Spinal cord (tissue), 10 donors: ENCODE measurements around the gene PTK7. TPM values are rescaled to one million over a fixed set of nuclear protein-coding genes. Genes with fewer than 3 reads are reported as not detected.

Source experiments
- DNase-seq, 6 donors: peaks; one replicate each; pipeline versions ENCODE4 v3.0.0 to v3.0.0-alpha.2; 2013 to 2015; ENCODE audit warnings: low spot score in 6 of 6, low read depth in 4 of 6
- H3K27ac ChIP-seq: one replicate; pipeline ENCODE4 v1.5.1; 2013; ENCODE audit warnings: low read depth, low read length, control low read depth
- H3K27me3 ChIP-seq: one replicate; pipeline ENCODE4 v1.6.1; 2013; ENCODE audit warnings: low read length; ENCODE audit not compliant: control insufficient read depth, insufficient read depth
- H3K36me3 ChIP-seq: one replicate; pipeline ENCODE4 v1.6.1; 2013; ENCODE audit warnings: low read length; ENCODE audit not compliant: control insufficient read depth, insufficient read depth
- H3K4me1 ChIP-seq: one replicate; pipeline ENCODE4 v1.6.1; 2013; ENCODE audit warnings: low read length; ENCODE audit not compliant: control insufficient read depth, insufficient read depth
- H3K4me3 ChIP-seq: one replicate; pipeline ENCODE4 v1.5.1; 2013; ENCODE audit warnings: low read depth, low read length, control low read depth
- H3K9me3 ChIP-seq: one replicate; pipeline ENCODE4 v1.6.1; 2013; ENCODE audit warnings: low read length; ENCODE audit not compliant: control insufficient read depth, insufficient read depth
- WGBS: methylation state at CpG from one replicate; pipeline ENCODE4 v1.1.5; 2013; ENCODE audit warnings: missing lambda C conversion rate; ENCODE audit not compliant: insufficient coverage; 5-methylcytosine and 5-hydroxymethylcytosine counted together
- polyA plus RNA-seq, 2 donors: library from polyadenylated mRNA; unstranded; fragments of 120-200 nt; gene quantifications; one replicate each; pipeline ENCODE4 v1.2.1, GENCODE V29; 2013; ENCODE audit not compliant: insufficient read length in 2 of 2
- total RNA-seq, 2 donors: library from RNA; depleted of rRNA in 1 of 2; stranded (reverse); fragments of 120-200 nt in 1 of 2; fragments of >200 nt in 1 of 2; gene quantifications; one replicate each; pipeline versions ENCODE4 v1.2.3 to v1.2.4, GENCODE V29; 2013 to 2014
- donor health status: healthy.

PTK7 gene
- total and polyA plus RNA-seq, 4 donors: 43.7 to 126 (median 75.7) TPM

GRCh38 chr6:43092635-43093034, 16.5 kb downstream of the PTK7 start:
- H3K27me3 ChIP-seq: no peaks in the 10 kb centered on the region
- H3K4me1 ChIP-seq: peaks cover 44% of the 10 kb centered on the region
- DNase-seq: no peak
- no peak overlapping the region for H3K4me3 ChIP-seq
- H3K9me3 ChIP-seq: no peaks in the 10 kb centered on the region
- H3K36me3 ChIP-seq: no peaks in the 10 kb centered on the region
- H3K27ac ChIP-seq: no peak overlapping the region

- no peaks in the 10 kb centered on the region for H3K9me3 ChIP-seq
- H3K36me3 ChIP-seq: no peaks in the 10 kb centered on the region
- peak in 2 of 6 donors; percentile 51 to 60 for DNase-seq
- H3K4me3 ChIP-seq: peak overlapping the region; percentile 16
- H3K27ac ChIP-seq: peak overlapping the region; percentile 73
- no peaks in the 10 kb centered on the region for H3K27me3 ChIP-seq
- WGBS: 38% methylated on average over 7 of the region's 9 CpGs
- H3K4me1 ChIP-seq: peaks cover 44% of the 10 kb centered on the region
Observed at GRCh38 chr6:43093436-43094289, 17.5 kb downstream of the PTK7 start.

GRCh38 chr6:43095939-43096338, 19.8 kb downstream of the PTK7 start:
- H3K27ac ChIP-seq: peak overlapping the region; percentile 70
- H3K36me3 ChIP-seq: no peaks in the 10 kb centered on the region
- H3K4me3 ChIP-seq: no peak overlapping the region
- no peak for DNase-seq
- H3K27me3 ChIP-seq: no peaks in the 10 kb centered on the region
- 39% methylated on average over 7 of the region's 7 CpGs for WGBS
- peaks cover 30% of the 10 kb centered on the region for H3K4me1 ChIP-seq
- no peaks in the 10 kb centered on the region for H3K9me3 ChIP-seq

- no peaks in the 10 kb centered on the region for H3K9me3 ChIP-seq
- H3K27me3 ChIP-seq: no peaks in the 10 kb centered on the region
- H3K4me1 ChIP-seq: peaks cover 26% of the 10 kb centered on the region
- H3K27ac ChIP-seq: peak overlapping the region; percentile 70
- WGBS: 22% methylated on average over 7 of the region's 8 CpGs
- H3K36me3 ChIP-seq: no peaks in the 10 kb centered on the region
- DNase-seq: peak in 2 of 6 donors; percentile 32 to 59
- H3K4me3 ChIP-seq: no peak overlapping the region
Observed at GRCh38 chr6:43096451-43097097, 20.5 kb downstream of the PTK7 start.

GRCh38 chr6:43097098-43097489, 21.0 kb downstream of the PTK7 start:
- no peaks in the 10 kb centered on the region for H3K36me3 ChIP-seq
- DNase-seq: no peak
- WGBS: 64% methylated on average over 3 of the region's 5 CpGs
- no peaks in the 10 kb centered on the region for H3K27me3 ChIP-seq
- peaks cover 26% of the 10 kb centered on the region for H3K4me1 ChIP-seq
- no peaks in the 10 kb centered on the region for H3K9me3 ChIP-seq
- H3K4me3 ChIP-seq: no peak overlapping the region
- peak overlapping the region; percentile 70 for H3K27ac ChIP-seq

GRCh38 chr6:43097502-43097901, 21.4 kb downstream of the PTK7 start:
- Histone ChIP-seq H3K4me3 (no peak overlapping the region), H3K9me3 (no peaks in the 10 kb centered on the region), H3K27me3 (no peaks in the 10 kb centered on the region), H3K36me3 (no peaks in the 10 kb centered on the region), H3K4me1 (peaks cover 26% of the 10 kb centered on the region), H3K27ac (no peak overlapping the region)
- DNase-seq: no peak
- 88% methylated on average over 4 of the region's 4 CpGs for WGBS

GRCh38 chr6:43101497-43101896, 25.4 kb downstream of the PTK7 start:
- WGBS: 100% methylated on average over 1 of the region's 4 CpGs
- peaks cover 3% of the 10 kb centered on the region for H3K36me3 ChIP-seq
- DNase-seq: peak in 1 of 6 donors; percentile 81
- no peaks in the 10 kb centered on the region for H3K9me3 ChIP-seq
- no peaks in the 10 kb centered on the region for H3K27me3 ChIP-seq
- no peak overlapping the region for H3K4me3 ChIP-seq
- no peak overlapping the region for H3K27ac ChIP-seq
- peaks cover 16% of the 10 kb centered on the region for H3K4me1 ChIP-seq

GRCh38 chr6:43103253-43103876, 27.3 kb downstream of the PTK7 start:
- no CpG with 5 or more reads among the region's 2 CpGs for WGBS
- H3K36me3 ChIP-seq: peaks cover 3% of the 10 kb centered on the region
- no peak for DNase-seq
- no peaks in the 10 kb centered on the region for H3K9me3 ChIP-seq
- peaks cover 8% of the 10 kb centered on the region for H3K4me1 ChIP-seq
- H3K4me3 ChIP-seq: no peak overlapping the region
- H3K27me3 ChIP-seq: no peaks in the 10 kb centered on the region
- no peak overlapping the region for H3K27ac ChIP-seq

GRCh38 chr6:43105538-43106222, 29.6 kb downstream of the PTK7 start:
- H3K4me1 ChIP-seq: peaks cover 8% of the 10 kb centered on the region
- H3K36me3 ChIP-seq: peaks cover 3% of the 10 kb centered on the region
- H3K9me3 ChIP-seq: no peaks in the 10 kb centered on the region
- H3K4me3 ChIP-seq: no peak overlapping the region
- no peak overlapping the region for H3K27ac ChIP-seq
- WGBS: 69% methylated on average over 4 of the region's 9 CpGs
- no peak for DNase-seq
- no peaks in the 10 kb centered on the region for H3K27me3 ChIP-seq
